WERI-Rb-1 (cell line): ENCODE measurements around the gene GNPNAT1.
"Not testable (repeated sequence)": the region's sequence is repeated elsewhere in the genome, so short reads cannot be mapped to it uniquely, and the experiment has no call there.

Experiments used
- DNase-seq: peaks from one replicate; pipeline ENCODE4 v3.0.0-alpha.2; 2020
- H3K27ac ChIP-seq: fragments of 250-450 bp; sonication (Bioruptor Pico); 2 replicates; pipeline ENCODE4 v1.5.1; 2020; ENCODE audit warnings: mild to moderate bottlenecking, moderate library complexity
- H3K27me3 ChIP-seq: fragments of 250-450 bp; sonication (Bioruptor Pico); 2 replicates; pipeline ENCODE4 v1.5.1; 2021; ENCODE audit warnings: mild to moderate bottlenecking, low read depth, moderate library complexity; ENCODE audit not compliant: insufficient read depth, severe bottlenecking
- H3K36me3 ChIP-seq: fragments of 250-450 bp; sonication (Bioruptor Pico); 2 replicates; pipeline ENCODE4 v1.5.1; 2020; ENCODE audit warnings: mild to moderate bottlenecking, moderate library complexity
- H3K4me3 ChIP-seq: 2 replicates; pipeline ENCODE4 v1.5.1; 2011; ENCODE audit warnings: low read depth, mild to moderate bottlenecking, control low read depth, low read length
- H3K9me3 ChIP-seq: fragments of 250-450 bp; sonication (Bioruptor Pico); 2 replicates; pipeline ENCODE4 v1.5.1; 2021; ENCODE audit warnings: mild to moderate bottlenecking, moderate library complexity; ENCODE audit not compliant: severe bottlenecking
- CTCF ChIP-seq: IDR thresholded peaks from 2 replicates; pipeline ENCODE4 v1.5.1; 2011; ENCODE audit warnings: low read depth, mild to moderate bottlenecking, control low read depth, inconsistent platforms, low read length

GNPNAT1 gene

DNA sequence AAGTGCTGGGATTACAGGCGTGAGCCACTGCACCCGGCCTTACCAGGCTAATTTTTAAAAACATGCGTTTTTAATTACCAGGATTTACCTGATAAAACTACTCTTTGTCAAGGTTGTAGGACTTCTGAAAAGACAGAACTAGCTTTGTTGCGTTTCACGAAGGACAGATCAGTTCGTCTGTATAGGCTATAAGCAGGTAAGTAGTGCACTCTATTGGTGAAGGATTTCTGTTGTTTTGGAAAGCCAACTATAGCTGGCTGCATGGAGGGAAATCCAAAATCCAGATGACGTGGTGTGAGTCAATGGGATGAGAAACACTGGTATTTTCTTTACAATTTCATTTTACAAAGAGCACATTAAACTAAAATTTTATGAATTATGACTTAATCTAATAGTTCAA lies 14.6 kb downstream of the GNPNAT1 start:
- DNase-seq = no peak
- peaks cover 20% of the 10 kb centered on the region for H3K36me3 ChIP-seq
- H3K4me3 ChIP-seq = no peak overlapping the region
- H3K27me3 ChIP-seq = no peaks in the 10 kb centered on the region
- TF ChIP-seq CTCF = no peak
- no peaks in the 10 kb centered on the region for H3K9me3 ChIP-seq
- H3K27ac ChIP-seq = no peak overlapping the region

GRCh38 chr14:52769887-52770286 lies 21.5 kb downstream of the GNPNAT1 start:
- Histone ChIP-seq H3K27me3 (no peaks in the 10 kb centered on the region), H3K27ac (no peak overlapping the region), H3K4me3 (no peak overlapping the region), H3K9me3 (no peaks in the 10 kb centered on the region), H3K36me3 (no peaks in the 10 kb centered on the region; the same call in none of the 2 replicates)
- no peak for TF ChIP-seq CTCF
- DNase-seq = no peak

GRCh38 chr14:52767058-52767833 lies 24.2 kb downstream of the GNPNAT1 start:
- H3K27ac ChIP-seq = no peak overlapping the region
- no peaks in the 10 kb centered on the region for H3K9me3 ChIP-seq
- H3K36me3 ChIP-seq = no peaks in the 10 kb centered on the region; the same call in none of the 2 replicates
- DNase-seq = no peak
- H3K4me3 ChIP-seq = no peak overlapping the region
- no peaks in the 10 kb centered on the region for H3K27me3 ChIP-seq
- no peak for TF ChIP-seq CTCF

DNA sequence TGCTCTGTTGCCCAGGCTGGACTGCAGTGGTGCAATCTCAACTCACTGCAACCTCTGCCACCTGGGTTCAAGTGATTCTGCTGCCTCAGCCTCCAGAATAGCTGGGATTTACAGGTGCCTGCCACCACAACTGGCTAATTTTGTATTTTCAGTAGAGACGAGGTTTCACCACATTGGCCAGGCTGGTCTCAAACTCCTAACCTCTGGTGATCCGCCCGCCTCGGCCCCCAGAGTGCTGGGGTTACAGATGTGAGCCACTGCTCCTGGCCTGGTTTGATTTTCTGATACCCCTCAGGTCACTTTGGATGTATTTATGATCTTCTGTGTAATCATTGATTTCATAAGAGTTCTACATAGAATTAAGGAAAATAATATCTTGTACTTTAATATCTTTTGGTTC lies 28.5 kb downstream of the GNPNAT1 start:
- not testable (repeated sequence) for DNase-seq, H3K27me3 ChIP-seq, H3K36me3 ChIP-seq, H3K4me3 ChIP-seq, H3K9me3 ChIP-seq, H3K27ac ChIP-seq

- no peak for DNase-seq
- no peaks in the 10 kb centered on the region for H3K9me3 ChIP-seq
- H3K36me3 ChIP-seq = peaks cover 10% of the 10 kb centered on the region
- no peak overlapping the region for H3K4me3 ChIP-seq
- TF ChIP-seq CTCF = no peak
- H3K27me3 ChIP-seq = no peaks in the 10 kb centered on the region
- H3K27ac ChIP-seq = no peak overlapping the region
Measured at GRCh38 chr14:52759145-52759544, 32.3 kb downstream of the GNPNAT1 start.

DNA sequence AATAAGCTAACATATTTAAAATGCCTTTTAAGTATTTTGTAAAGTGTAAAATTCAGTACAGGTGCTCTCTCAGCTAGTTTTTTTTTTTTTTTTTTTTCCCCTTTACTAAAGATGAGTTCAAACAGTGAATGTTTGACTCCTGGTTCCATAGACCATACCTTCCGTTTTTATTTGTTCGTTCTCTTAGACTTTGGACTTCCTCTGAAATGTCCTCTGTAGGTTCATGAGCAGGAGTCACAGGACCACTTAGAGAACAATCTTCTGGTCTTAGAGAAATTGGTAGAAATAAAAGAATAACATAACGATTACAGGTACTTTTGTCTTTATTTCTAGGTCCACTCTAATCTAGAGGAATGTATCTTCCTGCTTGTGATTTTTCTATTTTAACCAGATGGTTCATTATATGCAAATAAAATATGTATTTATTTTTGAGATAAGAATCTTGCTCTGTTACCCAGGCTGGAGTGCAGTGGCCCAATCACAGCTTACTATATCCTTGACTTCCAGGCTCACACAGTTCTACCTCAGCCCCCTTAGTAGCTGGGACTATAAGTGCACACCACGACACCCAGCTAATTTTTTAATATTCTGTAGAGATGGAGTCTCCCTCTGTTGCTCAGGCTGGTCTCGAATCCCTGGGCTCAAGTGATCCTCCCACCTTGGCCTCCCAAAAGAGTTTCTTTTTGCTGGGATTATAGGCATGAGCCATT lies 35.6 kb downstream of the GNPNAT1 start:
- Histone ChIP-seq H3K27ac (no peak overlapping the region), H3K9me3 (no peaks in the 10 kb centered on the region), H3K36me3 (peaks cover 7% of the 10 kb centered on the region), H3K27me3 (no peaks in the 10 kb centered on the region), H3K4me3 (no peak overlapping the region)
- no peak for DNase-seq
- no peak for TF ChIP-seq CTCF
